HL-60 (cell line): ENCODE results near the gene CDHR3.

ENCODE experiments used
- DNase-seq, 2 experiments: peaks; one replicate each; pipeline ENCODE4 v3.0.0-alpha.2; 2010 to 2020; ENCODE audit warnings: low read depth in 1 of 2, low spot score in 1 of 2
- H3K27ac ChIP-seq: fragments of 250-450 bp; sonication (Bioruptor Pico); replicated peaks from 2 replicates; pipeline ENCODE4 v1.5.1; 2020; ENCODE audit warnings: mild to moderate bottlenecking, moderate library complexity
- H3K27me3 ChIP-seq: fragments of 250-450 bp; sonication (Bioruptor Pico); 2 replicates; pipeline ENCODE4 v1.5.1; 2021; ENCODE audit warnings: mild to moderate bottlenecking, moderate library complexity; ENCODE audit not compliant: insufficient read depth, poor library complexity, severe bottlenecking
- H3K4me3 ChIP-seq: replicated peaks from 2 replicates; pipeline ENCODE4 v1.5.1; 2011; ENCODE audit warnings: mild to moderate bottlenecking, control low read depth, low read length; ENCODE audit not compliant: insufficient read depth
- GABPA ChIP-seq: IDR thresholded peaks from 2 replicates; pipeline ENCODE4 v1.6.1; 2012; ENCODE audit warnings: low read depth
- POLR2AphosphoS5 ChIP-seq: IDR thresholded peaks from 2 replicates; pipeline ENCODE4 v1.6.1; 2012; ENCODE audit warnings: low read depth
- REST ChIP-seq: IDR thresholded peaks from 2 replicates; pipeline ENCODE4 v1.6.1; 2012; ENCODE audit warnings: low read depth; ENCODE audit not compliant: insufficient replicate concordance
- SPI1 ChIP-seq: IDR thresholded peaks from 2 replicates; pipeline ENCODE4 v1.6.1; 2012; ENCODE audit warnings: low read depth, mild to moderate bottlenecking, borderline replicate concordance
- TF ChIP-seq, protein P1 (sequence below): IDR thresholded peaks from one replicate; pipeline ENCODE4 v1.5.1; 2011; ENCODE audit warnings: low read length, control low read depth, inconsistent platforms; ENCODE audit not compliant: insufficient read depth

Gene CDHR3

GRCh38 chr7:106032295-106032694, 69.2 kb downstream of the CDHR3 start:
- Histone ChIP-seq H3K4me3 (no peak overlapping the region), H3K27me3 (peaks cover 24% of the 10 kb centered on the region), H3K27ac (no peak overlapping the region)
- DNase-seq, result no peak
- TF ChIP-seq POLR2AphosphoS5, result no peak

DNA sequence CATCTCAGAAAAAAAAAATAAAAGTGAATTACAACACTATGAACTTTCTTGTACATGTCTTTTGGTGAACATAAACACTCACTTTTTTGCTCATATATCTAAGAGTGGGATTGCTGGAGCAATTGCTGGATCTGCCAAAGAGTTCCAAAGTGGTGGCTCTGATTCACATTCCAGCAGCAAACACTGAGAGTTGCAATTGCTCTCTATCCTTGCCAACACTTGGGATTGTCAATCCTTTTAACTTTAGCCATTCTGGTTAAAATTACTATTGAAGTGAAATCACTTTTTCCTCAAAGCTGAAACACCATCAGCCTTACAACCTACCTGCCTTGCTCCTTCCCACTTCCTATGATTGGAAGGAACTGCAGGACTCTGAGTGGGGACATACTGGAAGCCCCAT, 70.7 kb downstream of the CDHR3 start:
- Histone ChIP-seq H3K27ac (no peak overlapping the region), H3K27me3 (peaks cover 24% of the 10 kb centered on the region), H3K4me3 (no peak overlapping the region)
- TF ChIP-seq POLR2AphosphoS5, result no peak
- TF ChIP-seq, protein P1, sequence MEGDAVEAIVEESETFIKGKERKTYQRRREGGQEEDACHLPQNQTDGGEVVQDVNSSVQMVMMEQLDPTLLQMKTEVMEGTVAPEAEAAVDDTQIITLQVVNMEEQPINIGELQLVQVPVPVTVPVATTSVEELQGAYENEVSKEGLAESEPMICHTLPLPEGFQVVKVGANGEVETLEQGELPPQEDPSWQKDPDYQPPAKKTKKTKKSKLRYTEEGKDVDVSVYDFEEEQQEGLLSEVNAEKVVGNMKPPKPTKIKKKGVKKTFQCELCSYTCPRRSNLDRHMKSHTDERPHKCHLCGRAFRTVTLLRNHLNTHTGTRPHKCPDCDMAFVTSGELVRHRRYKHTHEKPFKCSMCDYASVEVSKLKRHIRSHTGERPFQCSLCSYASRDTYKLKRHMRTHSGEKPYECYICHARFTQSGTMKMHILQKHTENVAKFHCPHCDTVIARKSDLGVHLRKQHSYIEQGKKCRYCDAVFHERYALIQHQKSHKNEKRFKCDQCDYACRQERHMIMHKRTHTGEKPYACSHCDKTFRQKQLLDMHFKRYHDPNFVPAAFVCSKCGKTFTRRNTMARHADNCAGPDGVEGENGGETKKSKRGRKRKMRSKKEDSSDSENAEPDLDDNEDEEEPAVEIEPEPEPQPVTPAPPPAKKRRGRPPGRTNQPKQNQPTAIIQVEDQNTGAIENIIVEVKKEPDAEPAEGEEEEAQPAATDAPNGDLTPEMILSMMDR, result no peak
- TF ChIP-seq REST, result no peak
- TF ChIP-seq SPI1, result no peak
- TF ChIP-seq GABPA, result no peak
- DNase-seq, result no peak

- H3K4me3 ChIP-seq, result no peak overlapping the region
- H3K27ac ChIP-seq, result no peak overlapping the region
- peaks cover 24% of the 10 kb centered on the region for H3K27me3 ChIP-seq
- TF ChIP-seq REST (no peak), SPI1 (no peak), POLR2AphosphoS5 (no peak), GABPA (no peak)
- TF ChIP-seq, protein P1, result no peak
- no peak for DNase-seq
Measured at GRCh38 chr7:106034383-106034782, 71.3 kb downstream of the CDHR3 start.

DNA sequence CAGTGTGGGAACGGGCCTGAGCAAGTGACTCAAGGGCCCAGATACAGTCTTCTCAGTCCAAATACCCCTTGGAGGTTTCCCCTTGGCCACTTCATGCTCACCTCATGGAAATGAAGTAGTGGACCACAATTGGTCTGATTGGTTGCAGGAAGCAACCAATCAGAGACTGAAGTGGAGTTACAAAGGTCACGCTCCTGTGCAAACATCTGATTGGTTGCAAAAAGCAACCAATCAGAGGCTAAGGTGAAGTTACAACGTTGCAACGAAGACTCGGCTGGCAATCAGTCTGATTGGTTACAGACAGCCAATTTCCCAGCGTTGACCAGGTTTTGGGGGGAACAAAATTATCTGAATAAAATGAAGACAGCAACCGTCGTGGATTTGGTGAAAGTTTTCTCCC, 72.5 kb downstream of the CDHR3 start:
- no peak for DNase-seq
- TF ChIP-seq SPI1, result no peak
- TF ChIP-seq GABPA, result no peak
- no peak for TF ChIP-seq POLR2AphosphoS5
- no peak for TF ChIP-seq REST
- TF ChIP-seq, protein P1, result no peak
- H3K27me3 ChIP-seq, result peaks cover 21% of the 10 kb centered on the region
- H3K4me3 ChIP-seq, result no peak overlapping the region
- H3K27ac ChIP-seq, result no peak overlapping the region
